GM06990 (cell line): ENCODE data around the gene FEN1.
A peak's percentile ranks its signal among the peaks of the same experiment; 100 is the strongest.

Source experiments
- DNase-seq: peaks from one replicate; pipeline ENCODE4 v3.0.0-alpha.2; 2011; ENCODE audit not compliant: insufficient read length; ENCODE audit errors: extremely low read depth
- H3K27me3 ChIP-seq: replicated peaks from 2 replicates; pipeline ENCODE4 v1.6.0; 2011; ENCODE audit warnings: low read length; ENCODE audit not compliant: control insufficient read depth, insufficient read depth
- H3K36me3 ChIP-seq: 2 replicates; pipeline ENCODE4 v1.5.1; 2011; ENCODE audit warnings: low read length; ENCODE audit not compliant: control insufficient read depth, insufficient read depth
- H3K4me3 ChIP-seq: replicated peaks from 2 replicates; pipeline ENCODE4 v1.5.1; 2011; ENCODE audit warnings: low read depth, mild to moderate bottlenecking, control low read depth, low read length
- CTCF ChIP-seq: IDR thresholded peaks from 2 replicates; pipeline ENCODE4 v1.5.1; 2011; ENCODE audit warnings: low read length, control low read depth, mild to moderate bottlenecking, inconsistent platforms; ENCODE audit not compliant: insufficient read depth, poor library complexity, severe bottlenecking

FEN1 gene

GRCh38 chr11:61783717-61784505 is 8.8 kb upstream of the FEN1 start:
- DNase-seq = no peak
- Histone ChIP-seq H3K36me3 (peaks cover 20% of the 10 kb centered on the region), H3K27me3 (no peaks in the 10 kb centered on the region), H3K4me3 (no peak overlapping the region)
- no peak for TF ChIP-seq CTCF

GRCh38 chr11:61784506-61784805 is 8.3 kb upstream of the FEN1 start:
- TF ChIP-seq CTCF = no peak
- no peaks in the 10 kb centered on the region for H3K27me3 ChIP-seq
- DNase-seq = no peak
- H3K36me3 ChIP-seq = peaks cover 25% of the 10 kb centered on the region
- no peak overlapping the region for H3K4me3 ChIP-seq

- TF ChIP-seq CTCF = peak; percentile 1
- Histone ChIP-seq H3K36me3 (peaks cover 34% of the 10 kb centered on the region), H3K4me3 (no peak overlapping the region), H3K27me3 (no peaks in the 10 kb centered on the region)
- no peak for DNase-seq
These were observed 6.8 kb upstream of the FEN1 start for GRCh38 chr11:61785837-61786402.

- DNase-seq = no peak
- H3K36me3 ChIP-seq = peaks cover 34% of the 10 kb centered on the region
- peak; percentile 51 for TF ChIP-seq CTCF
These were observed 4.7 kb upstream of the FEN1 start for GRCh38 chr11:61787928-61788491.

DNA sequence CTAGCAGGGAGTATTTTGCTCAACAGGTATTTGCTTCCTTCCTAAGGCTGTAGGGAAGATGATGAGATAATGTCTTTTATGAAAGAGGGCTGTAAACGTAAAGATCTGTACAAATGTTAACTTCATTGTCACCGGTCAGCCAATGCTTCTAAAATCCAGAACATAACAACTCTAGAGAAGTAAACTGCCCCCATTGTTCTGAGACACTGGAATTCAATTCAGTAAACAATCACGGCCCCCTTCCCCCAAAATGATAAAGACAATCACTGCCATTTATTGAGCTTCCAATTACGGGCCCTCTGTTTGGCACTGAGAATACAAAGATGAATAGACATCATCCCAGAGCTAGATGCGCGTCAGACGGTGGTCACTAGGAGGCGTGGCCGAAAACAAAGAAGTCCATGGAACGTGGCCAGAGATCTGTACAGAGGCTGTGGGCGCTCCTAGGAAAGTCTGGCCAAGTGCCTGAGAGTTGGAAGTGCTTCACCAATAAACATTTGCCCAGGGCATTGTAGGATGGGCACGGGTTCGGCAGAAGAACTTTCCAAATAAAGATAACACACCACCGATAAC is 888 bp upstream of the FEN1 start:
- peak overlapping the region; percentile 83 for H3K4me3 ChIP-seq
- no peaks in the 10 kb centered on the region for H3K27me3 ChIP-seq
- no peak for DNase-seq
- peaks cover 29% of the 10 kb centered on the region for H3K36me3 ChIP-seq
- peak; percentile 10 for TF ChIP-seq CTCF

More at GRCh38 chr11:61787928-61788491, 4.7 kb upstream of the FEN1 start:
- no peak overlapping the region for H3K4me3 ChIP-seq
- H3K27me3 ChIP-seq = no peaks in the 10 kb centered on the region
